GM12891 (cell line): ENCODE measurements around the gene LBHD2.
"Not testable (repeated sequence)": the region's sequence is repeated elsewhere in the genome, so short reads cannot be mapped to it uniquely, and the experiment has no call there.

Experiments
- DNase-seq: peaks from one replicate; pipeline ENCODE4 v3.0.0; 2011; ENCODE audit warnings: low spot score; ENCODE audit not compliant: insufficient read length
- FAIRE-seq: peaks from 2 replicates; lab custom pipeline; 2011; peaks lifted over from hg19 to GRCh38; lab: Jason Lieb, UNC
- PAX5 ChIP-seq: IDR thresholded peaks from 2 replicates; pipeline ENCODE4 v1.6.1; 2011; ENCODE audit warnings: low read length, moderate library complexity, mild to moderate bottlenecking; ENCODE audit not compliant: insufficient read depth, severe bottlenecking
- POLR2A ChIP-seq: IDR thresholded peaks from 2 replicates; pipeline ENCODE4 v1.6.1; 2011; ENCODE audit warnings: low read depth, low read length, control low read depth
- POLR2AphosphoS5 ChIP-seq: IDR thresholded peaks from 2 replicates; pipeline ENCODE4 v1.6.1; 2011; ENCODE audit warnings: low read depth, low read length, control low read depth
- POU2F2 ChIP-seq: IDR thresholded peaks from 2 replicates; pipeline ENCODE4 v1.6.1; 2011; ENCODE audit warnings: low read depth, mild to moderate bottlenecking, control low read depth, low read length, moderate library complexity
- SPI1 ChIP-seq: IDR thresholded peaks from 2 replicates; pipeline ENCODE4 v1.6.1; 2011; ENCODE audit warnings: low read depth, low read length, control low read depth
- TAF1 ChIP-seq: IDR thresholded peaks from 2 replicates; pipeline ENCODE4 v1.6.1; 2011; ENCODE audit warnings: low read depth, low read length, control low read depth

The LBHD2 gene

GRCh38 chr14:103109535-103110441 lies 25.8 kb downstream of the LBHD2 start:
- TF ChIP-seq PAX5, result no peak
- TF ChIP-seq TAF1, result no peak
- TF ChIP-seq POLR2A, result no peak
- no peak for TF ChIP-seq SPI1
- no peak for TF ChIP-seq POLR2AphosphoS5
- TF ChIP-seq POU2F2, result no peak
- FAIRE-seq, result no peak
- no peak for DNase-seq

GRCh38 chr14:103110681-103111231 lies 26.7 kb downstream of the LBHD2 start:
- no peak for TF ChIP-seq SPI1
- TF ChIP-seq POLR2A, result no peak
- TF ChIP-seq PAX5, result no peak
- no peak for TF ChIP-seq POLR2AphosphoS5
- TF ChIP-seq POU2F2, result no peak
- TF ChIP-seq TAF1, result no peak
- FAIRE-seq (no peak), DNase-seq (no peak)

- no peak for DNase-seq
Measured at GRCh38 chr14:103111232-103111868, 27.3 kb downstream of the LBHD2 start.

GRCh38 chr14:103112400-103113243 lies 28.6 kb downstream of the LBHD2 start:
- TF ChIP-seq TAF1, result no peak
- TF ChIP-seq POU2F2, result no peak
- DNase-seq, result no peak
- FAIRE-seq, result no peak

More at GRCh38 chr14:103111232-103111868, 27.3 kb downstream of the LBHD2 start:
- FAIRE-seq, result no peak
- no peak for TF ChIP-seq TAF1
- no peak for TF ChIP-seq POLR2A
- TF ChIP-seq PAX5, result no peak
- TF ChIP-seq POLR2AphosphoS5, result no peak
- no peak for TF ChIP-seq POU2F2
- peak; percentile 93 for TF ChIP-seq SPI1

GRCh38 chr14:103113303-103113702 lies 29.3 kb downstream of the LBHD2 start:
- no peak for TF ChIP-seq PAX5
- no peak for TF ChIP-seq SPI1
- TF ChIP-seq POLR2A, result no peak
- no peak for TF ChIP-seq POU2F2
- TF ChIP-seq POLR2AphosphoS5, result no peak
- TF ChIP-seq TAF1, result no peak
- peak; percentile 26 for FAIRE-seq

GRCh38 chr14:103113774-103114173 lies 29.8 kb downstream of the LBHD2 start:
- no peak for TF ChIP-seq POLR2A
- TF ChIP-seq TAF1, result no peak
- TF ChIP-seq PAX5, result no peak
- TF ChIP-seq SPI1, result no peak
- TF ChIP-seq POLR2AphosphoS5, result no peak
- TF ChIP-seq POU2F2, result no peak
- FAIRE-seq, result no peak

More at GRCh38 chr14:103113303-103113702, 29.3 kb downstream of the LBHD2 start:
- no peak for DNase-seq

GRCh38 chr14:103115086-103115679 lies 31.2 kb downstream of the LBHD2 start:
- DNase-seq, result not testable (repeated sequence)
- TF ChIP-seq POU2F2, result 0 out of 2 replicates have a peak, but pooled peaks have one; percentile 16
- FAIRE-seq, result peak; percentile 75

More at GRCh38 chr14:103113774-103114173, 29.8 kb downstream of the LBHD2 start:
- no peak for DNase-seq

GRCh38 chr14:103115845-103116572 lies 32.0 kb downstream of the LBHD2 start:
- TF ChIP-seq TAF1 (no peak), POLR2A (no peak), SPI1 (no peak), PAX5 (no peak), POU2F2 (no peak), POLR2AphosphoS5 (no peak)
- FAIRE-seq, result no peak
- no peak for DNase-seq

GRCh38 chr14:103116636-103117035 lies 32.6 kb downstream of the LBHD2 start:
- TF ChIP-seq TAF1 (no peak), POLR2AphosphoS5 (no peak)
- no peak for DNase-seq
- FAIRE-seq, result no peak

GRCh38 chr14:103117499-103117898 lies 33.5 kb downstream of the LBHD2 start:
- not testable (repeated sequence) for DNase-seq

More at GRCh38 chr14:103117499-103117898, 33.5 kb downstream of the LBHD2 start:
- not testable (repeated sequence) for FAIRE-seq
